Neural cell (in vitro differentiated cells): ENCODE data around the gene SPOCK3.

Experiments used
- CTCF ChIP-seq: fragments of 450-650 bp; IDR thresholded peaks from 2 replicates; pipeline ENCODE4 v1.5.1; 2014; ENCODE audit warnings: antibody characterized with exemption, mild to moderate bottlenecking, moderate library complexity; ENCODE audit not compliant: poor library complexity, severe bottlenecking
- EP300 ChIP-seq: fragments of 450-650 bp; conservative IDR thresholded peaks from 2 replicates; pipeline ENCODE4 v1.6.1; 2014; ENCODE audit warnings: antibody characterized with exemption, mild to moderate bottlenecking, moderate library complexity; ENCODE audit not compliant: poor library complexity, severe bottlenecking
- EZH2 ChIP-seq: fragments of 200-600, 300-800 bp; shearing (Covaris generic), sonication (generic); IDR thresholded peaks from 2 replicates; pipeline ENCODE4 v1.6.1; 2014; ENCODE audit warnings: antibody characterized with exemption, low read length, borderline replicate concordance, mild to moderate bottlenecking; ENCODE audit not compliant: insufficient read depth, poor library complexity, severe bottlenecking
- POLR2AphosphoS5 ChIP-seq: IDR thresholded peaks from 2 replicates; pipeline ENCODE4 v1.6.1; 2012
- TAF1 ChIP-seq: IDR thresholded peaks from 2 replicates; pipeline ENCODE4 v1.6.1; 2012; ENCODE audit warnings: low read depth
- TF ChIP-seq, protein P1 (sequence below): IDR thresholded peaks from 2 replicates; pipeline ENCODE4 v1.6.1; 2012; ENCODE audit warnings: borderline replicate concordance

GRCh38 chr4:167088115-167088514 lies 146.2 kb downstream of the SPOCK3 start:
- TF ChIP-seq CTCF (no peak), EZH2 (no peak), EP300 (no peak), TAF1 (no peak), POLR2AphosphoS5 (no peak)
- TF ChIP-seq, protein P1, sequence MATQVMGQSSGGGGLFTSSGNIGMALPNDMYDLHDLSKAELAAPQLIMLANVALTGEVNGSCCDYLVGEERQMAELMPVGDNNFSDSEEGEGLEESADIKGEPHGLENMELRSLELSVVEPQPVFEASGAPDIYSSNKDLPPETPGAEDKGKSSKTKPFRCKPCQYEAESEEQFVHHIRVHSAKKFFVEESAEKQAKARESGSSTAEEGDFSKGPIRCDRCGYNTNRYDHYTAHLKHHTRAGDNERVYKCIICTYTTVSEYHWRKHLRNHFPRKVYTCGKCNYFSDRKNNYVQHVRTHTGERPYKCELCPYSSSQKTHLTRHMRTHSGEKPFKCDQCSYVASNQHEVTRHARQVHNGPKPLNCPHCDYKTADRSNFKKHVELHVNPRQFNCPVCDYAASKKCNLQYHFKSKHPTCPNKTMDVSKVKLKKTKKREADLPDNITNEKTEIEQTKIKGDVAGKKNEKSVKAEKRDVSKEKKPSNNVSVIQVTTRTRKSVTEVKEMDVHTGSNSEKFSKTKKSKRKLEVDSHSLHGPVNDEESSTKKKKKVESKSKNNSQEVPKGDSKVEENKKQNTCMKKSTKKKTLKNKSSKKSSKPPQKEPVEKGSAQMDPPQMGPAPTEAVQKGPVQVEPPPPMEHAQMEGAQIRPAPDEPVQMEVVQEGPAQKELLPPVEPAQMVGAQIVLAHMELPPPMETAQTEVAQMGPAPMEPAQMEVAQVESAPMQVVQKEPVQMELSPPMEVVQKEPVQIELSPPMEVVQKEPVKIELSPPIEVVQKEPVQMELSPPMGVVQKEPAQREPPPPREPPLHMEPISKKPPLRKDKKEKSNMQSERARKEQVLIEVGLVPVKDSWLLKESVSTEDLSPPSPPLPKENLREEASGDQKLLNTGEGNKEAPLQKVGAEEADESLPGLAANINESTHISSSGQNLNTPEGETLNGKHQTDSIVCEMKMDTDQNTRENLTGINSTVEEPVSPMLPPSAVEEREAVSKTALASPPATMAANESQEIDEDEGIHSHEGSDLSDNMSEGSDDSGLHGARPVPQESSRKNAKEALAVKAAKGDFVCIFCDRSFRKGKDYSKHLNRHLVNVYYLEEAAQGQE = no peak
